ENCODE measurements around the gene ZNF292. TPM values are rescaled to one million over a fixed set of nuclear protein-coding genes. Genes with fewer than 3 reads are reported as not detected.
"Not testable (repeated sequence)": the region's sequence is repeated elsewhere in the genome, so short reads cannot be mapped to it uniquely, and the experiment has no call there.

ZNF292 gene
- total and polyA plus RNA-seq, 2 experiments from 2014 or later: 20.9 to 38.3 TPM

GRCh38 chr6:87230801-87231200, 75.4 kb downstream of the ZNF292 start:
- TF ChIP-seq EZH2 (IDR thresholded peaks at IDR 0.05; ENCODE audit: borderline replicate concordance) (no peak), EZH2phosphoT487 (IDR thresholded peaks at IDR 0.05; ENCODE audit: low read depth, severe bottlenecking, unreplicated experiment) (no peak), CTCF (IDR thresholded peaks at IDR 0.05; ENCODE audit: poor library complexity) (no peak)
- Histone ChIP-seq H3K79me2 (peaks cover 36% of the 10 kb centered on the region), H2AFZ (no peak overlapping the region), H3K27ac (no peak overlapping the region), H3K9me3 (ENCODE audit: low read depth) (no peaks in the 10 kb centered on the region), H3K4me2 (no peak overlapping the region), H3K4me3 (no peak overlapping the region), H3K9me2 (replicated peaks; ENCODE audit: insufficient read depth) (no peaks in the 10 kb centered on the region), H3K36me3 (replicated peaks; ENCODE audit: insufficient read depth, low read depth) (no peaks in the 10 kb centered on the region), H3K4me1 (ENCODE audit: insufficient read depth) (no peaks in the 10 kb centered on the region), H3K27me3 (no peaks in the 10 kb centered on the region), H4K20me1 (ENCODE audit: insufficient read depth, poor library complexity, severe bottlenecking) (peaks cover 4% of the 10 kb centered on the region)
- no peak for DNase-seq (ENCODE audit: low spot score)
- WGBS (ENCODE audit: low lambda C conversion rate, missing lambda C conversion rate): 93% methylated on average over 1 of the region's 1 CpG

- H3K9me2 ChIP-seq (replicated peaks; ENCODE audit: insufficient read depth): no peaks in the 10 kb centered on the region
- no peaks in the 10 kb centered on the region for H3K4me1 ChIP-seq (ENCODE audit: insufficient read depth)
- H4K20me1 ChIP-seq (ENCODE audit: insufficient read depth, poor library complexity, severe bottlenecking): peaks cover 2% of the 10 kb centered on the region
- DNase-seq (ENCODE audit: low spot score): no peak
- H3K79me2 ChIP-seq: peaks cover 51% of the 10 kb centered on the region
- H3K27ac ChIP-seq: no peak overlapping the region
- no peak overlapping the region for H3K4me3 ChIP-seq
- TF ChIP-seq CTCF (IDR thresholded peaks at IDR 0.05; ENCODE audit: poor library complexity) (peak; percentile 47), EZH2 (IDR thresholded peaks at IDR 0.05; ENCODE audit: borderline replicate concordance) (no peak)
- H3K9me3 ChIP-seq (ENCODE audit: low read depth): no peaks in the 10 kb centered on the region
- no peaks in the 10 kb centered on the region for H3K36me3 ChIP-seq (replicated peaks; ENCODE audit: insufficient read depth, low read depth)
- H3K4me2 ChIP-seq: no peak overlapping the region
- no peak overlapping the region for H2AFZ ChIP-seq
- no peaks in the 10 kb centered on the region for H3K27me3 ChIP-seq
Observed at GRCh38 chr6:87237804-87238203, 82.4 kb downstream of the ZNF292 start.

GRCh38 chr6:87239098-87239635, 83.8 kb downstream of the ZNF292 start:
- H3K27ac ChIP-seq; H3K27me3 ChIP-seq; DNase-seq (ENCODE audit: low spot score); H3K9me2 ChIP-seq (replicated peaks; ENCODE audit: insufficient read depth); H4K20me1 ChIP-seq (ENCODE audit: insufficient read depth, poor library complexity, severe bottlenecking); H2AFZ ChIP-seq; H3K4me3 ChIP-seq; H3K9me3 ChIP-seq (ENCODE audit: low read depth); H3K4me1 ChIP-seq (ENCODE audit: insufficient read depth); H3K36me3 ChIP-seq (replicated peaks; ENCODE audit: insufficient read depth, low read depth); H3K4me2 ChIP-seq: not testable (repeated sequence)
- 98% methylated on average over 8 of the region's 39 CpGs for WGBS (ENCODE audit: low lambda C conversion rate, missing lambda C conversion rate)
- H3K79me2 ChIP-seq: peaks cover 40% of the 10 kb centered on the region

- H3K27ac ChIP-seq: no peak overlapping the region
- no peak overlapping the region for H2AFZ ChIP-seq
- H3K79me2 ChIP-seq: peaks cover 38% of the 10 kb centered on the region
- no peak for TF ChIP-seq CTCF (IDR thresholded peaks at IDR 0.05; ENCODE audit: poor library complexity)
- TF ChIP-seq EZH2phosphoT487 (IDR thresholded peaks at IDR 0.05; ENCODE audit: low read depth, severe bottlenecking, unreplicated experiment): no peak
- TF ChIP-seq EZH2 (IDR thresholded peaks at IDR 0.05; ENCODE audit: borderline replicate concordance): no peak
- H3K4me1 ChIP-seq (ENCODE audit: insufficient read depth): peaks cover 4% of the 10 kb centered on the region
- H3K36me3 ChIP-seq (replicated peaks; ENCODE audit: insufficient read depth, low read depth): no peaks in the 10 kb centered on the region
- no peaks in the 10 kb centered on the region for H3K9me3 ChIP-seq (ENCODE audit: low read depth)
- no peaks in the 10 kb centered on the region for H3K27me3 ChIP-seq
- H3K4me2 ChIP-seq: no peak overlapping the region
- 95% methylated on average over 5 of the region's 5 CpGs for WGBS (ENCODE audit: low lambda C conversion rate, missing lambda C conversion rate)
- H3K9me2 ChIP-seq (replicated peaks; ENCODE audit: insufficient read depth): no peaks in the 10 kb centered on the region
- H4K20me1 ChIP-seq (ENCODE audit: insufficient read depth, poor library complexity, severe bottlenecking): no peaks in the 10 kb centered on the region
- H3K4me3 ChIP-seq: no peak overlapping the region
- DNase-seq (ENCODE audit: low spot score): no peak
Observed at GRCh38 chr6:87241304-87241703, 85.9 kb downstream of the ZNF292 start.
